8988T (cell line): ENCODE measurements around the gene UST.
"Not testable (repeated sequence)": the region's sequence is repeated elsewhere in the genome, so short reads cannot be mapped to it uniquely, and the experiment has no call there.

ENCODE experiments used
- DNase-seq: peaks from one replicate; pipeline ENCODE4 v3.0.0; 2011

Gene UST

DNA sequence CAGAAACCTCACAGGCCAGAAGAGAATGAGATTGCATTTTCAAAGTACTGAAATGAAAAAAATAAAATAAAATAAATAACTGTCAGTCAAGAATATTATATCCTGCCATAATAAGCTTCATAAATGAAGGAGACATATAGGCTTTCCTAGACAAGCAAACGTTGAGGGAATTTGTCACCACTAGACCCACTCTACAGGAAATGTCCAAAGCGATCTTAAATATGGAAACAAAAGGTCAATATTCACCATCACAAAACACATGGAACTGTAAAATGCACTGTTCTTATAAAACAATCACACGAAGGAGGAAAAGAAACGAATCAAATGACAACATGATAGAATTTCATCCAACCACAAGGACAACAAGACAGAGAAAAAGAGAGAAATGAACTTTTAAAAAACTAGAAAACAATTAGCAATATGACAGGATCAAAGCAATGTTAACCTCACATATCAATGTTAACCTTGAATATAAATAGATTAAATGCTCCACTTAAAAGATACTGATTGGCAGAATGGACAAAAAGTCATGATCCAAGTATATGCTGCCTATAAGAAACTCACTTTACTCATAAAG is 352.0 kb downstream of the UST start:
- no peak for DNase-seq

GRCh38 chr6:149102324-149102723 is 355.5 kb downstream of the UST start:
- no peak for DNase-seq

- DNase-seq = not testable (repeated sequence)
These were observed 357.1 kb downstream of the UST start for GRCh38 chr6:149103950-149104349.

DNA sequence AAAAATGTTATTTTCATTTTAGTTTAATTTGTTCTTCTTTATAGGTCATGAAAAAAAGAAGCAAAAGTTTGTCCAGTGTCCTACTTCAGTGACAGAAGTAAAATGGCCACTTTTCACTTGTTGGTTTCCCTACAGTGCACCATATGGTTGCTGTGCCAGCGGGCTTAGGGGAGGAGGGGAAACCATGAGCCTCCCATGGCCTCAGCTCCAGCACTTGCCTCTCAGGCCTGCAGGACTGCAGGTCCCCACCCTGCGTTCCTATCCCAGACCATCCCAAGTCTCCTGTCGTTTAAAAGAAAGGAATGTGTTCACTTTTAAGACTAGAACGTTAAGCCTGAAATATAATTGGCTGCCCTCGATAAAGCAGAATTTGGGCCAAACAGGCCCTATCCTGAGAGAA is 360.7 kb downstream of the UST start:
- DNase-seq = no peak

DNA sequence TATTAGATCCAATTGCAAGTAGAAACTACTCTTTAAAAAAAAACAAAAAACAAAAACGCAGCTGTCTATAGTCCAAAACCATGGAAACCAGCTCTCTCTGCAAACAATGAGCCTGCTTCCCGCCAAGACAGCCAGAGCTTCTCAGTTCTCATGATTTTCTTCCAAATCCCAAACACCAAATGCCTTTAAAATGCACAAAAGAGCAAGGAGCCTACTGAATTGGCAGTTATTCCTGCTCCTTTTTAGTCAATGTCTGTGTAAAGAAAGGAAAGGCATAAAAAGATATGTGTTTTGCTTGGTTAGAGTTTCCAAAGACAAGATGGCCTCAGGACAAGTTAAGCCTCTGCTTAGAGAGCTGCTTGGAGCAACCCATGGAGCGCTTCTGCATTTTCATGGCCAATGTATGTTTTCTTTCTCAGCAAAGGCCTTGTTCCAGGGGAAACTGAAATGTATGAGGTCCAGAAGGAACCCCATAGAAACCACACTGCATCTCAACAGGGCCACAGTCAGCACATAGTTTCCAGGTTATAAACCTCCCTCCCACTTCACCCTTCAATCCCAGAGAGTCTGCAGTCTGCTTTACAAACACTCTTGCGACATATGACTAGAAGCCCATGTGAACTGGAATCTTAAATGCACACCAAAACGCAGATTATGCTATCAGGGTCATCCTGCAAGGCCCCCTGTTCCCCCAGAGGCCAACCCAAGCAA is 361.4 kb downstream of the UST start:
- no peak for DNase-seq

DNA sequence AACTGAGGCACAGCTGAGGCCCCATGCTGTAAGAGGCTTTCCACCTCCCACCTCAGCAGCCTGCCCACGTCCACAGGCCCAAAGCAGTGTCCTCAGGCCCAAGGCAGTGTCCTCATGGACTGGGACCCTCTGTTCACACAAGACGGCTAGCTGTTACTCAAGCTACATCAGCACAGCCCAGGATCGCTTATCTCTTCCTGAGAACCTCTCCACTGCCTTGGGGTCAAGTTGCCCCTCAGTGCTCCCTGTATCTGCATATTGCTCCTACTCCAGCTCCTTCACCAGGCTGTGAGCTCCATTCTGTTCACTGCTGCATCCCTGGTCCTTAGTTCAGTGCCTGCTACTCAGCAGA is 361.9 kb downstream of the UST start:
- DNase-seq = no peak

DNA sequence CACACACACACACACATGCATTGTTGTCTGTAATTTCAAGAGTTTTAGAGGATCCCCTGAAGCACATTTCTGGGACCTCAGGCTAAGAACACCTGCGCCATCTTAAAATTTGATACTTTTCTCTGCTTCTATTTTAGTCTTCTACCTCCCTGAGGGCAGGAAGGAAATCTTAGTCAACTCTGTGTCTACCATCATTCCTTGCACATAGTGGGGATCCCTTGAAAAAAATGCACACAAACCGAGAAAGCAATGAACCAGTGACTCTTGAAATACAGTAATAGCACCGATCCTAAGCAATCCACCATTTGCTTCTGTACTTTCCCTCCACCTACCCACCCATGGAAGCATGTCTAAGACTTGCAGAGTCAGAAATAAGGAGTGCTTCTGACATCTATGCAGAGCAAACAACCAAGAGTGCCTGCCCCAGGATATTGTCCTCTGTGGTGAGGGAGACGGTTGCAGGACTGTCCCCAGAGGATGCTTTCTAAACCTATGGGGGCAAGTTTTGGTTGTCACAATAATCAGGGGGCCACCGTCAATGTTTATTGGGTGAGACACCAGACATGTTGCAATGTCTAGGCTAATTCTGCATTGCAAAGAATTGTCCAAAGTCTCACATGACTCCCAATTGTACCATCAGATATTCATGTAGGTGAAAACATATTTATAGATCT is 362.7 kb downstream of the UST start:
- DNase-seq = no peak

DNA sequence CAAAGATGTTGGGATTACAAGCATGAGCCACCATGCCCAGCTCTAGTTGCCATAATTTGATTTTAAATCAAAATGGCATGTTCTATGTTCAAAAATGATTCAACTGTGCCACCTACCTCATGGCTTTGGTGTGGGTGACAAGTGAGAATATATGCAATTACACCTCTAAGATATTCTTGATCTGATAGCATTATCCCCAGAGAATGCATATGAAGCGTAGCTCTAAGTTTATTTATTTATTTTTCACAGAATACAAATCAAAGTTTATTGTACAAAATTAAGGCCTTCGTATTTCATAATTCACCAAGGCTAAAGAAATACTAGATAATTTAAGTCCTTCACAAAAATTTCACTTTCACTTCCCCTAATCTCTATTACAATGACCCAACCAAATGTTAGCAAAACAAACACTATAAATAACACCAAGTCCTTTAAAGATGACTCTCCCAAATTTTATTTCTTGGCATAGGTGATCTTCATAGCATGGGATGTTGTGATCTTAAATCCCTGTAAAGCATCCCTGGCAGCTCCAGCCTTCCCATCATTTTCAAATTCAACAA is 364.8 kb downstream of the UST start:
- no peak for DNase-seq

DNA sequence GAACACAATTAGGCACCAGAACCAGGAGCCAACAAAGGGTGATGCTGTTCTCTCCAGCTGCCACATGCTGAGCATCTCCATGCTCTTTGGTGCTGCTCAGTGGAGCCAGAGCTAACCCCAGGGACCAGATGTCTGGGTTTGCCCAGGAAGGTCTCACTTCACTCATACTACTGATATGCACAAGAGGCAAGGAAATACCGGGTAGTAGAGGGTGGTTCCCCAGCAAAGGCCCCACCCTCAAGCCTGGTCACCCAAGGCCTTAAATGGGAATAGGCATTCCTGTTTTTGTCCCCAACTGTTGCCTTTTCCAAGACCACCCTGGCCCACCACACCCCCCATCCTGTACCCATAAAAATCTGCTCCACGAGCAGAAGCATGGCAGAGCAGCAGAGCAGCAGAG is 366.1 kb downstream of the UST start:
- DNase-seq = no peak

GRCh38 chr6:149114167-149114566 is 367.3 kb downstream of the UST start:
- no peak for DNase-seq

DNA sequence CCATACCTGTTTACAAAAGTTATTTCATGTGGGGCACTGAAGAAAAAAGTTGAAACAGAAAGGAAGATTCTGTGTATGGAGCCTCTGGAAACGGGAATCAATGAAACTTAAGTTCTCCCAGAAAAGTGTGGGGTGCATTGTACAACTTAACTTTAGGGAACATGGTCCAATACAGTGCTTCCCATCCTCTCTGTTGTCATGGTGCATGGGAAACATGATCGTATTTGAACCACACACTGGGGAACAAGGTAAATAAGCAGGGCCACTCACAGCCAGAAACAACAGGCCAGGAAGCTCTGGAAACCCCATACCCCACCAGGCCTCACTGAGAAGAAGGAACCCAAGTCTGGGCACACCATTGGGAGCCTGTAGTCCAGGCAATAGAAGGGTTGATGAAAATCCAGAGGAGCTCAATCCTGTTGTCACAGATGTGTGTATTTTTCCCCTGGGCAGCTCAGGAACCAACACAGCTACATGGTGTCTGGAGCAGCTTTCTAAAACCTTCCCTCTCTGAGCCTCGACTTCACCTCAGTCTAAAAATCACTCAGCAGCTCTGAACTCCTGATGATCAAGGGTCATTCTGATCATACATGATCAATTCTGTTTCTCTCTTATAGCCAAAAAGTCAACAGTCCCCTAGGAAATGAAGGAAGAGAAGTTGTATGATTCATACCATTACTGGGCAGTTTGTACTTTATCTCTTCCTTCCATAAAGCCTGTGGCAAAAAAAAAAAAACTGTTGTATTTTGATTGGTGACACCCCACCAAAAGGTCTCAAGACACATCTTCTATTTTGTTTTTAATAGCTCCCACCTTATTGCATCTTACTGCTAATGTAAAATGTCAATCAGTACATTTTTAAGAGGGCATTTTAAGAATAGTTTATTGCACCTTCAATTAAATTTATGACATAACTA is 372.2 kb downstream of the UST start:
- no peak for DNase-seq

- DNase-seq = no peak
These were observed 376.3 kb downstream of the UST start for GRCh38 chr6:149122850-149123821.

GRCh38 chr6:149125309-149125708 is 378.5 kb downstream of the UST start:
- DNase-seq = no peak
